HT-29 (cell line): ENCODE data around the gene TRMT2A. TPM values are rescaled to one million over a fixed set of nuclear protein-coding genes. Genes with fewer than 3 reads are reported as not detected.

Experiments
- DNase-seq: peaks from one replicate; pipeline ENCODE4 v3.0.0-alpha.2; 2015; ENCODE audit warnings: low spot score
- small RNA-seq: library from RNA; depleted of rRNA; stranded (forward); fragments of <200 nt; gene quantifications from one replicate; pipeline ENCODE3, GENCODE V24; 2014
- total RNA-seq: library from RNA; depleted of rRNA; stranded (reverse); fragments of >200 nt; shearing (Covaris generic); gene quantifications from 2 replicates; pipeline ENCODE4 v1.2.3, GENCODE V29; 2014; rRNA removed

Gene TRMT2A
- total RNA-seq, 1 experiment from 2014 or later = 278 TPM

DNA sequence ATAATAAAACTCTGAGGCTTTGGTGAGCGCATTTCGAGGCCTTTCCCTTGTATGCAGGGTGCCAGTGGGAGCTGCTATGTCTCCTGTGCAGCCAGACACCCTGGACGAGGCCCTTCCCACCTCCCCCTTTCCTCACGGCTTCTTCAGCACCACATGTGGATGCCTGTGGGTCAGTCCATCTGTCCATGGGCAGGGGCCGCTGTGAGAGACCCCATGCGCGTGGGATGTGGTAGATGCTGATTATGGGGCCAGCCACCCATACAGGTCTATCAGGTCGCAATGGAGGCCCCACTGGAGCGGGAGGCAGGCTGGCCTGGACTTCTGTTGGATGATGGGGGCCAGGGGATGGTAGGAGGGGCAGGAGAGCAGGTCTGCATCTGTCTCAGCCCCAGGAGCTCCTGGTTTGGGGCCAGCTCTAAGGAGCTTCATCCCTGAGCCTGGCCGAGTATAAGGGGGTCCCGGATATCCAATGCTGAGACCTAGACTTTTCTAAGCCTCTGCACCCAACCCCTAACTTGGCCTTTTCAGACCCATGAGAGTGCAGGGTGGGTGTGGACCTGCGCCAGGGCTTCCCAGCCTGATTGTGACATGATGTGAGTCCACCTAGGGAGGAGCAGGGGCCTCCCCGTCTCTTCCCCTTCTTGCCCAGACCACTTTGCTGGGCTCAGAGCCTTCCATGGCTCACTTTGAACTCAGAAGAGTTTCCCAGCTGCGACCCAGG is 51.0 kb downstream of the TRMT2A start:
- DNase-seq = no peak

DNA sequence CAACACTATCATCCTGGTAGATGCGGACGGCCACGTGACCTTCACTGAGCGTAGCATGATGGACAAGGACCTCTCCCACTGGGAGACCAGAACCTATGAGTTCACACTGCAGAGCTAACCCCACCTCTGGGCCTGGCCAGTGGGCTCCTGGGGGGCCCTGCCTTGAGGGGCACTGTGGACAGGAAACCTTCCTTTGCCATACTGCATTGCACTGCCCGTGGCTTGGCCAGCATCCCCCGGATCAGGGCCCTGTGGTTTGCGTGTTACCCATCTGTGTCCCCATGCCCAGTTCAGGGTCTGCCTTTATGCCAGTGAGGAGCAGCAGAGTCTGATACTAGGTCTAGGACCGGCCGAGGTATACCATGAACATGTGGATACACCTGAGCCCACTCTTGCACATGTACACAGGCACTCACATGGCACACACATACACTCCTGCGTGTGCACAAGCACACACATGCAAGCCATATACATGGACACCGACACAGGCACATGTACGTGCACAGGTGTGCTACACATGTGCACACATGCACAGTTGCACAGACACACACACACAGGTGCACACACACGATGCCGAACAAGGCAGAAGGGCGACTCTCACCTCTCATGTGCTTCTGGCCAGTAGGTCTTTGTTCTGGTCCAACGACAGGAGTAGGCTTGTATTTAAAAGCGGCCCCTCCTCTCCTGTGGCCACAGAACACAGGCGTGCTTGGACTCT is 52.3 kb downstream of the TRMT2A start:
- DNase-seq = no peak

DNA sequence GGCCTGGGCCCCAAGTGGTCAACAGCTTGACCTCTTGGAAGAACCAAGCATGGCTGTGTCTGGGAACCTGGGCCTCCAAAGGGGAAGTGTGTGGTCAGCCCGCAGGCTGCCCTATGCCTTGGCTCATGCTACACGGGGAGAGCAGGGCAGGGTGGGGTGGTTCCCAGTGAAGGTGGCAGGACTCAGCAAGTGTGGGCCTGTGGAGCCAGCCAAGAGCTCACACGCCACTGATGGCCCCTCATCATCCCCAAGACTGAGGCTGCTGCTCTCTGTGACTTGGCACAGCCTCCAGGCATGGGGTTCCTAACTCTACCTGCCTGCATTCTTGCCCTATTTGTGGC is 52.9 kb downstream of the TRMT2A start:
- DNase-seq = no peak

DNA sequence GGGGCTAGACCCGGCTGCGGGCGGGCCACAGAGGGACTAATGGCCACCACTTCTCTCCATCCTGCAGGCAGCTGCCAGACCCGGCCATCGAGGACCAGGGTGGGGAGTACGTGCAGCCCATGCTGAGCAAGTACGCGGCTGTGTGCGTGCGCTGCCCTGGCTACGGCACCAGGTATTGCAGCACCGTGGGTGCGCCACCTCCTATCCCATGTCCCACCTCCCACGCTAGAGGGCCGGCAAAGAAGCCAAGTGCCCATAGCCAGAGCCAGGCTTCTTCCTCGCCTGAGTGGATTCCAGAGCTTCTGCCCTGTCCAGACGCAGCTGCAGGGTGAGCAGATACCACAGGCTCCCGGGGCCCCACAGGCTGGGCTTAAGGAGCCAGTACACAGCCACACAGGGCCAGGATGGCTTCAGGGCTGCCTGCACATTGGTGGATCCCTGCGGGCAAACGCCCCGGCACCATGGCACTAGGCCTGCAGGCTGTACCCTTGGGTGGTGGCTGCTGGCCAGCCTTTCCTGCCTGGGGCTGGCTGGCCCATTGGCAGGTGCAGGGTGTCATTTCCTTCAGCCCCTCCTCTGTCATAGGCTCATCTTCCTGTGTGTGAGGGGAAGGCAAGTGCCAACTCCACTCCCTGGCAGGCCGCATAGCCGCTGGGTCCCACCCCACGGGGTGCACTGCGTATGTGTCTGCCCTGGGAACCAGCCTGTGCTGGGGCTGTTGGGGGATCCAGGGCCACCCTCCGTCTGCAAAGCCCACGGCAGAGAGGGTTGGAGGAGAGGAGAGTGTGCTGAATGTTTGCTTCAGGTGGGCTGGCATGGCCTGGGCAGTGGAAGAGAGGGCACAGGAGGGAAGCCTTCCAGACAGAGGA is 53.5 kb downstream of the TRMT2A start:
- DNase-seq = no peak

DNA sequence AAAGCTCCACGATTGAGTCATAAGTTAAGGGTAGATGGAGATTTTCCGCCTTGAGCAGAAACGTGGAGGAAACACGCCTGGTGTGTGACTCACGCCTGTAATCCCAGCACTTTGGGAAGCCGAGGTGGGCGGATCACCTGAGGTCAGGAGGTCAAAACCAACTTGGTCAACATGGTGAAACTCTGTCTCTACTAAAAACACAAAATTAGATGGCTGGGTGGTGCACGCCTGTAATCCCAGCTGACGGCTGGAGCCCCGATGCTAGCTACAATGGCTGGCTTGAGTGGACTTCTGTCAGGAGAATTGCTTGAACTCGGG is 54.3 kb downstream of the TRMT2A start:
- DNase-seq = peak; percentile 74

DNA sequence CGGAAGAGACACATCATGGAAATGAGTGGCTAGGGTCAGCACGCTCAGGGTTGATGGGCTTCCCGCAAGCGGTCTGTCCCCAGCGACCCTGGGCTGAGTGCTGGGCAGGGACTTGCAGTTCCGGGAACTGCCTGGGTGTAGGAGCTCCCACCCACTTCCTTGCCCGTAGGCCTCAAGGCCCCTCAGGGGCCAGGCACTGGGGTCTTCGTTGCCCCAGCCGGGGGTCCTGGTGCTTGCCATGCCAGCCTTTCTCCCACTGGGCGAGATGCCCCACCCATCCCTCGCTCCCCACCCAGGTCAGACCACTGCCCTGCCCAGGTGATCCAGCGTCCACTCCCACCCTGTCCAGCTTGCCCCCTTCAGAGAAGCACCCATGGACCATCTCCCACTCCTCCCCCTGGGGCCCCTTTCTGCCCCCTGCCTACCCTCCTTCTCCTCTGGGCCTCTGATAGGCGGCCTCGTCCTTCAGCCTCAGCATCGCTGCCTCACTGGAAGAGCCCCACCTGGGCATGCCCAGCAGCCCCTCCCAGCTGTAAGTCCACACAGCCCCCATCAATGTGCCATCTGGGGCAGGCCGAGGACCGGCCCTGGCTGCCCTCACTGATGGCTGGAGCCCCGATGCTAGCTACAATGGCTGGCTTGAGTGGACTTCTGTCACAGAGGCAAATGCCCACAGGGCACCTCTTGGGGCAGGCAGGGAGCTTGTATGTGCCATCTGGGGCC is 54.8 kb downstream of the TRMT2A start:
- DNase-seq = no peak

Small RNA genes lying within 50 kb of the gene (small RNA-seq; reads per million reads assigned to genes)
- gene MIR6816 = not detected
- not detected for gene RF00017
- gene RF00599 = not detected

Other genes starting within 250 kb of the TRMT2A start
- gene COMT, start 175.5 kb downstream of the TRMT2A start, total RNA-seq = 665 and 669 TPM in 2 replicates
- gene TXNRD2, start 175.4 kb downstream of the TRMT2A start, total RNA-seq = 88.4 and 95.8 TPM in 2 replicates
- 211 and 219 TPM in 2 replicates for gene ARVCF, start 100.4 kb downstream of the TRMT2A start, total RNA-seq
- gene TANGO2, start 96.1 kb downstream of the TRMT2A start, total RNA-seq = 71.9 and 88.2 TPM in 2 replicates
- gene DGCR8, start 37.0 kb downstream of the TRMT2A start, total RNA-seq = 74.9 and 87.2 TPM in 2 replicates
- 978 and 1,308 TPM in 2 replicates for gene RANBP1, start 1.1 kb downstream of the TRMT2A start, total RNA-seq
- gene ZDHHC8, start 14.6 kb upstream of the TRMT2A start, total RNA-seq = 62.9 and 94.8 TPM in 2 replicates
- gene CCDC188, start 33.8 kb upstream of the TRMT2A start, total RNA-seq = 0.20 and 0.34 TPM in 2 replicates
- gene RTN4R, start 151.1 kb upstream of the TRMT2A start, total RNA-seq = 41.7 and 45.7 TPM in 2 replicates
- gene DGCR6L, start 202.8 kb upstream of the TRMT2A start, total RNA-seq = 132 and 163 TPM in 2 replicates